Measurements from ENCODE around the gene C1QTNF12.

C1QTNF12 gene

GRCh38 chr1:1240822-1241587 is 5.5 kb downstream of the C1QTNF12 start:
- no peak for DNase-seq (ENCODE audit: low read depth in 2 of 2)

- DNase-seq (ENCODE audit: low read depth in 2 of 2), result no peak
Measured at GRCh38 chr1:1240348-1240732, 6.2 kb downstream of the C1QTNF12 start.

- DNase-seq (ENCODE audit: low read depth in 2 of 2), result no peak
Measured at GRCh38 chr1:1239614-1240347, 6.7 kb downstream of the C1QTNF12 start.

- no peak for DNase-seq (ENCODE audit: low read depth in 2 of 2)
Measured at GRCh38 chr1:1239227-1239613, 7.3 kb downstream of the C1QTNF12 start.

GRCh38 chr1:1238702-1239178 is 7.8 kb downstream of the C1QTNF12 start:
- no peak for DNase-seq (ENCODE audit: low read depth in 2 of 2)

- no peak for DNase-seq (ENCODE audit: low read depth in 2 of 2)
Measured at GRCh38 chr1:1237874-1238701, 8.4 kb downstream of the C1QTNF12 start.

- DNase-seq (ENCODE audit: low read depth in 2 of 2), result no peak
Measured at GRCh38 chr1:1236945-1237873, 9.3 kb downstream of the C1QTNF12 start.

- DNase-seq (ENCODE audit: low read depth in 2 of 2), result no peak
Measured at GRCh38 chr1:1236176-1236763, 10.3 kb downstream of the C1QTNF12 start.

- DNase-seq (ENCODE audit: low read depth in 2 of 2), result no peak
Measured at GRCh38 chr1:1235016-1235744, 11.3 kb downstream of the C1QTNF12 start.

GRCh38 chr1:1234180-1234808 is 12.2 kb downstream of the C1QTNF12 start:
- DNase-seq (ENCODE audit: low read depth in 2 of 2), result no peak

- no peak for DNase-seq (ENCODE audit: low read depth in 2 of 2)
Measured at GRCh38 chr1:1233567-1233892, 13.0 kb downstream of the C1QTNF12 start.

- DNase-seq (ENCODE audit: low read depth in 2 of 2), result no peak
Measured at GRCh38 chr1:1232796-1233566, 13.5 kb downstream of the C1QTNF12 start.

GRCh38 chr1:1232208-1232795 is 14.2 kb downstream of the C1QTNF12 start, which contains the start of gene B3GALT6:
Gene B3GALT6 (plus strand): TSS chr1:1232237. CDS start chr1:1232279, 42 bp downstream.
- DNase-seq (ENCODE audit: low read depth in 2 of 2), result no peak

- peak; percentile 94 for DNase-seq (ENCODE audit: low read depth in 2 of 2)
Measured at GRCh38 chr1:1231400-1232207, 14.9 kb downstream of the C1QTNF12 start, which contains the start of gene SDF4. Gene SDF4 (minus strand): TSS chr1:1232001. CDS start chr1:1228772, 3,229 bp downstream.

GRCh38 chr1:1230656-1231399 is 15.7 kb downstream of the C1QTNF12 start:
- no peak for DNase-seq (ENCODE audit: low read depth in 2 of 2)

- no peak for DNase-seq (ENCODE audit: low read depth in 2 of 2)
Measured at GRCh38 chr1:1229770-1230169, 16.8 kb downstream of the C1QTNF12 start.
